Measurements from ENCODE around the gene SLC24A3.
"Not testable (repeated sequence)": the region's sequence is repeated elsewhere in the genome, so short reads cannot be mapped to it uniquely, and the experiment has no call there.

The SLC24A3 gene

GRCh38 chr20:19609642-19610223 lies 397.3 kb downstream of the SLC24A3 start:
- DNase-seq, result no peak

- no peak for DNase-seq
Observed at GRCh38 chr20:19615629-19616028, 403.2 kb downstream of the SLC24A3 start.

GRCh38 chr20:19616081-19616480 lies 403.6 kb downstream of the SLC24A3 start:
- no peak for DNase-seq

- no peak for DNase-seq
Observed at GRCh38 chr20:19616620-19617019, 404.2 kb downstream of the SLC24A3 start.

GRCh38 chr20:19617256-19617655 lies 404.8 kb downstream of the SLC24A3 start:
- DNase-seq, result no peak

GRCh38 chr20:19618711-19619110 lies 406.3 kb downstream of the SLC24A3 start:
- no peak for DNase-seq

- DNase-seq, result no peak
Observed at GRCh38 chr20:19619904-19620430, 407.5 kb downstream of the SLC24A3 start.

- DNase-seq, result peak; percentile 0
Observed at GRCh38 chr20:19620446-19620845, 408.0 kb downstream of the SLC24A3 start.

- DNase-seq, result no peak
Observed at GRCh38 chr20:19621072-19621471, 408.6 kb downstream of the SLC24A3 start.

- DNase-seq, result no peak
Observed at GRCh38 chr20:19624221-19624965, 412.0 kb downstream of the SLC24A3 start.

- DNase-seq, result no peak
Observed at GRCh38 chr20:19625426-19625825, 413.0 kb downstream of the SLC24A3 start.

- no peak for DNase-seq
Observed at GRCh38 chr20:19626896-19627295, 414.5 kb downstream of the SLC24A3 start.

- peak; percentile 44 for DNase-seq
Observed at GRCh38 chr20:19628570-19629134, 416.2 kb downstream of the SLC24A3 start.

- DNase-seq, result no peak
Observed at GRCh38 chr20:19631410-19631809, 419.0 kb downstream of the SLC24A3 start.

- DNase-seq, result no peak
Observed at GRCh38 chr20:19633985-19634384, 421.5 kb downstream of the SLC24A3 start.

GRCh38 chr20:19639471-19640045 lies 427.1 kb downstream of the SLC24A3 start:
- not testable (repeated sequence) for DNase-seq

- DNase-seq, result no peak
Observed at GRCh38 chr20:19642860-19643259, 430.4 kb downstream of the SLC24A3 start.

- no peak for DNase-seq
Observed at GRCh38 chr20:19644085-19644484, 431.6 kb downstream of the SLC24A3 start.

GRCh38 chr20:19646963-19647362 lies 434.5 kb downstream of the SLC24A3 start:
- no peak for DNase-seq

GRCh38 chr20:19648024-19648423 lies 435.6 kb downstream of the SLC24A3 start:
- DNase-seq, result no peak

- DNase-seq, result no peak
Observed at GRCh38 chr20:19649041-19649440, 436.6 kb downstream of the SLC24A3 start.

- DNase-seq, result no peak
Observed at GRCh38 chr20:19652591-19653026, 440.2 kb downstream of the SLC24A3 start.

GRCh38 chr20:19653327-19653726 lies 440.9 kb downstream of the SLC24A3 start:
- DNase-seq, result no peak

GRCh38 chr20:19654921-19655320 lies 442.5 kb downstream of the SLC24A3 start:
- DNase-seq, result no peak

Data from COR-L47 (cell line).